Measurements from ENCODE around the gene TBC1D1.
"Not testable (repeated sequence)": the region's sequence is repeated elsewhere in the genome, so short reads cannot be mapped to it uniquely, and the experiment has no call there.

GRCh38 chr4:37975321-37975822 lies 84.5 kb downstream of the TBC1D1 start:
- TF ChIP-seq CTCF, POLR2A (IDR thresholded peaks at IDR 0.05): not testable (repeated sequence)

Measured in vagina (tissue), 2 donors.